ENCODE results near the gene HOXC9. TPM values are rescaled to one million over a fixed set of nuclear protein-coding genes. Genes with fewer than 3 reads are reported as not detected.

Gene HOXC9
- total RNA-seq, result under 0.01 TPM in 1 of 2 replicates, not detected in the other

GRCh38 chr12:54000116-54001114 lies at the start of gene HOXC9:
Gene HOXC9 (plus strand): TSS chr12:54000161. CDS start chr12:54000189, 28 bp downstream.

GRCh38 chr12:53954694-53955035 lies 45.3 kb upstream of the HOXC9 start, which contains the start of gene HOXC12:
Gene HOXC12 (plus strand): TSS chr12:53954903. CDS start chr12:53954930, 27 bp downstream.

GRCh38 chr12:53972722-53973235 lies 27.2 kb upstream of the HOXC9 start, which contains the start of gene HOXC11:
Gene HOXC11 (plus strand): TSS chr12:53973126. CDS start chr12:53973242, 116 bp downstream.

DNA sequence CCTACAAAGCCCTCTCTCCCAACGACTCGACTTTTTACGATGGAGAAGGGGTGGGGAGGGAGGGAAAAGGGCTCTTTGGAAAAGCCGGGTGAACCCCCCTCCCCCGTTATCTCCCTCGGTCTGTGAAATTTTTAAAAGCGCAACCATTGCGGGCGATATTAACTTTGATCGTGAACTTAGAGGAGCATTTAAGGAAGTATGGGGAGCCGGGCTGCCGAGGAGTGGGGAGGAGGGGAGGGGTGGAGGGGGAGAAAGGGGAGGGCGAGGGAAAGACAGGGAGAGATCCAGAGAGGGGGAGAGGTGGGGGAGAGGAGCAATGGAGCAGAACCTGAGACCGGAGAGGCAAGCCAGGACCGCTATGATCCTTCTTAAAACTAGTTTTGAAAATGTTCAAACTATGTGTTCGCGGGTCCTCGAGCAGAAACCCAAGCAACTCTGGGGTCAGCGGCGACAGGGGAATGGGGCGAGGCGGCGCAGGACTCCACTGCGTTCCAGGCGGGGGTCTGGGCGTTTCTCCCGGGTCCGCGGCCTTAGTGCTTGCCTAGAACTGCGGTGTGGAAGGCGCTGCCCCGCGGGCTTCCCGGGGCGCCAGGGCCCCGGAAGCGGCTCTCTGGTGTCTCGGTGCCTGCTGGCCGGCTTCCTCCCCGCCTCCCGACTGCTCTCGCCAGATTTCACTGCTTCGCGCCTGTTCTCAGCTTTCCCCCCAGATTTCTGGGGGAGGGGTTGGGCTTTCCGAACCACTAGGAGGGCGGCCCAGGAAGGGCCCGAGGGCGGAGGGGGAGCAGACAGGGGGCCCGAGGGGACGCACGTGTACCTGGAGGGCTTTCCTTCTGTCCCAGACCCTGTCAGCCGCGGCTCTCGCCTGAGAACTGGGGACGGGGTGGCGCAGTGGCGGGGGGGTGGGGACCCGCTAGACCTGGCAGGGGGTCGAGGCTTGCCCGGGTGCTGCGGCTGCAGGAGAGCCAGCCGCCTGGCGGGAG lies 25.6 kb upstream of the HOXC9 start, which contains the start of gene HOTAIR:
Gene HOTAIR, minus strand, starts transcription at position 871 of the 980 bp plus-strand sequence.

GRCh38 chr12:53984901-53985691 lies 14.9 kb upstream of the HOXC9 start, which contains the start of gene HOXC10:
Gene HOXC10 (plus strand): TSS chr12:53985146. CDS start chr12:53985260, 114 bp downstream.

DNA sequence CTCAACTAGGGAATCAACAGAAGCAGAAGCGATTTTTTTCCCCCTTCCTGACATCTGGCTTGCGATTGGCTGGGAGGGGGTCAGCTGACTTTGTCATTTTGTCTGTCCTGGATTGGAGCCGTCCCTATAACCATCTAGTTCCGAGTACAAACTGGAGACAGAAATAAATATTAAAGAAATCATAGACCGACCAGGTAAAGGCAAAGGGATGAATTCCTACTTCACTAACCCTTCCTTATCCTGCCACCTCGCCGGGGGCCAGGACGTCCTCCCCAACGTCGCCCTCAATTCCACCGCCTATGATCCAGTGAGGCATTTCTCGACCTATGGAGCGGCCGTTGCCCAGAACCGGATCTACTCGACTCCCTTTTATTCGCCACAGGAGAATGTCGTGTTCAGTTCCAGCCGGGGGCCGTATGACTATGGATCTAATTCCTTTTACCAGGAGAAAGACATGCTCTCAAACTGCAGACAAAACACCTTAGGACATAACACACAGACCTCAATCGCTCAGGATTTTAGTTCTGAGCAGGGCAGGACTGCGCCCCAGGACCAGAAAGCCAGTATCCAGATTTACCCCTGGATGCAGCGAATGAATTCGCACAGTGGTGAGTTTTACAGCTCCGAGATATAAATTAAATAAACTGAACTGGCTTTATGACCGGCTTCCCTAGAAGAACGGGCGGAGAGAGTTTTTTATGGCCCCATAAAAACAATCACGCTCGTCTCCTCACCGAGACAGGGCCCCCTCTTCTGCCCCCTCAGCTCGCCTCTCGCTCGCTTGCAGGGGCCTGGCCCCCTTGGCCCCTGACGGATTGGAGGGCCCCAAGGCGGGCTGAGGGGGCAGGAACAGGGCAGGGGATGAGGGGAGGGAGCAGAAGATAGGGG lies 28.6 kb downstream of the HOXC9 start, which contains the start of gene HOXC6:
Gene HOXC6, plus strand, starts transcription at position 127 of the 888 bp plus-strand sequence. Its CDS starts 82 bp downstream, at position 209.

GRCh38 chr12:54032627-54033100 lies 32.7 kb downstream of the HOXC9 start, which contains the start of gene HOXC5:
Gene HOXC5 (plus strand): TSS chr12:54033050. CDS start chr12:54033123, 73 bp downstream.

Other genes with a start within 250 kb of the HOXC9 start
- gene CISTR, start 248.2 kb upstream of the HOXC9 start, total RNA-seq, result not detected in 2 replicates
- gene HOXC13, start 61.3 kb upstream of the HOXC9 start, total RNA-seq, result under 0.01 TPM in 1 of 2 replicates, not detected in the other
- gene HOXC12, start 45.3 kb upstream of the HOXC9 start, total RNA-seq, result not detected in 2 replicates
- gene HOXC11, start 27.0 kb upstream of the HOXC9 start, total RNA-seq, result not detected in 2 replicates
- gene HOTAIR, start 25.2 kb upstream of the HOXC9 start, total RNA-seq, result not detected in 2 replicates
- not detected in 2 replicates for gene HOXC10, start 15.0 kb upstream of the HOXC9 start, total RNA-seq
- gene HOXC8, start 8.8 kb downstream of the HOXC9 start, total RNA-seq, result 0.19 TPM in 1 of 2 replicates, not detected in the other
- under 0.01 and 0.19 TPM in 2 replicates for gene HOXC6, start 28.3 kb downstream of the HOXC9 start, total RNA-seq
- under 0.01 TPM in 1 of 2 replicates, not detected in the other for gene HOXC5, start 32.9 kb downstream of the HOXC9 start, total RNA-seq
- 0.19 TPM in 1 of 2 replicates, not detected in the other for gene HOXC4, start 53.7 kb downstream of the HOXC9 start, total RNA-seq
- gene SMUG1, start 188.8 kb downstream of the HOXC9 start, total RNA-seq, result 24.0 and 28.0 TPM in 2 replicates

Measured in regular cardiac myocyte (primary cell).